ENCODE measurements around the gene SGIP1. TPM values are rescaled to one million over a fixed set of nuclear protein-coding genes. Genes with fewer than 3 reads are reported as not detected.
A peak's percentile ranks its signal among the peaks of the same experiment; 100 is the strongest.

Gene SGIP1
- total RNA-seq, 4 donors from 2014 or later, result 0.10 to 2.8 (median 0.66) TPM

- TF ChIP-seq CTCF (IDR thresholded peaks at IDR 0.05) (no peak), POLR2A (IDR thresholded peaks at IDR 0.05) (no peak), POLR2AphosphoS5 (IDR thresholded peaks at IDR 0.05) (no peak), EP300 (IDR thresholded peaks at IDR 0.05) (no peak)
- WGBS, result 80% methylated on average over 2 of the region's 2 CpGs
- no peaks in the 10 kb centered on the region for H3K27me3 ChIP-seq
These were observed 227.3 kb downstream of the SGIP1 start for GRCh38 chr1:66761221-66761620.

DNA sequence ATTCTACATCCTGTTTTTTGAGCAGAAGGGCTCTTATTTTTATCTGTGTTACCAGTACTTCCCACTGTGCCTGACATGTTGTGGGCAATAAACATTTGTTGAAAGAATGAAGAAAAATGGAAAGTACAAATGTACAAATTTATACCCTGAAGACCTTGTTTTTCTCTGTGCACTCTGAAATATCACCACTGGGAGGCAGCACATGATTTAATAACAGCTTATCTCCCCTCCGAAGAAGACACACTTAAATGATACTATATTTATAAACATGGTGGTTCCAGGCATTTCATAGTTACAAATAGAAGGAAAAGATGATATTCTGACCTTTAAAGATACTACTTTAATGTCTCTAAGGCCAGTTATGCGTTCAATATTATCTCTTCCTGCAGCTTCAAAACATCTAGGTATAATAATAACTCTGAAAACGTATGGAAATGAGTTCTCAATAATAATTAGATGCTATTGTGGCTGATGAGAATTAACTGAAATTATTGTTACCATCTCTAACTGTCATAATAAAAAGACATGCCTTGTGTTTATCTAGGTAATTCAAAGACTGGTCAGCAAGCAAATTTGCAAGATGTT lies 231.1 kb downstream of the SGIP1 start:
- no peaks in the 10 kb centered on the region for H3K4me1 ChIP-seq
- H3K9me3 ChIP-seq, result no peaks in the 10 kb centered on the region
- TF ChIP-seq CTCF (IDR thresholded peaks at IDR 0.05) (peak; percentile 51 to 66), POLR2AphosphoS5 (IDR thresholded peaks at IDR 0.05) (no peak)
- H3K27ac ChIP-seq, result no peak overlapping the region
- DNase-seq (ENCODE audit: low spot score in 2 of 2), result no peak
- H3K27me3 ChIP-seq, result no peaks in the 10 kb centered on the region
- no peak overlapping the region for H3K4me3 ChIP-seq
- H3K36me3 ChIP-seq, result no peaks in the 10 kb centered on the region
- WGBS, result 16% methylated on average over 3 of the region's 3 CpGs

More at GRCh38 chr1:66761221-66761620, 227.3 kb downstream of the SGIP1 start:
- H3K27ac ChIP-seq, result no peak overlapping the region
- no peaks in the 10 kb centered on the region for H3K4me1 ChIP-seq
- no peak for DNase-seq (ENCODE audit: low spot score in 2 of 2)
- no peaks in the 10 kb centered on the region for H3K36me3 ChIP-seq
- no peak overlapping the region for H3K4me3 ChIP-seq
- no peaks in the 10 kb centered on the region for H3K9me3 ChIP-seq

GRCh38 chr1:66767626-66768025 lies 233.7 kb downstream of the SGIP1 start:
- H3K4me1 ChIP-seq, result no peaks in the 10 kb centered on the region
- H3K9me3 ChIP-seq, result no peaks in the 10 kb centered on the region
- no peaks in the 10 kb centered on the region for H3K27me3 ChIP-seq
- no peaks in the 10 kb centered on the region for H3K36me3 ChIP-seq
- no peak for DNase-seq (ENCODE audit: low spot score in 2 of 2)
- H3K4me3 ChIP-seq, result no peak overlapping the region
- no peak overlapping the region for H3K27ac ChIP-seq
- TF ChIP-seq POLR2AphosphoS5 (IDR thresholded peaks at IDR 0.05), result no peak
- no peak for TF ChIP-seq CTCF (IDR thresholded peaks at IDR 0.05)
- TF ChIP-seq EP300 (IDR thresholded peaks at IDR 0.05), result no peak

DNA sequence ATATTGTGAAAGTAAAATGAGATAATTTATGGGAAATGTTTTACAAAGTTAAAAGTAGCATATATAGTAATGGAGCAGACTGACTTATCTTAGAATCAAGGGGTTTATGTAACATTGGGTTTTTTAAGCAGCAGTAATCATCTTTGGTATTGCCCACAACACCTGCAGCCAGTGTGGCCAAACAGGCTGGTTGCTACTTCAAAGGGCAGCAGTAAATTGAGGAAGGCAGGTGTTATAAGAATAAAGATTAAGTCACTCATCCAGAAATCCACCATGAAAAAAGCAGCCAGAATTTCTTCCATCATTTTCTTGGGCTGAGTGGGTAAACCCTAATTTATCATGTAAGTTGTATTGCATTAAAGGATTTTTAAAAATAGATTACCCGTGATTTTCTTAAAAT lies 235.0 kb downstream of the SGIP1 start:
- no peak overlapping the region for H3K4me3 ChIP-seq
- WGBS, result 88% methylated on average over 1 of the region's 1 CpG
- H3K27me3 ChIP-seq, result no peaks in the 10 kb centered on the region
- H3K27ac ChIP-seq, result no peak overlapping the region
- H3K36me3 ChIP-seq, result no peaks in the 10 kb centered on the region
- TF ChIP-seq POLR2A (IDR thresholded peaks at IDR 0.05) (no peak), POLR2AphosphoS5 (IDR thresholded peaks at IDR 0.05) (no peak), EP300 (IDR thresholded peaks at IDR 0.05) (no peak), CTCF (IDR thresholded peaks at IDR 0.05) (no peak)
- H3K4me1 ChIP-seq, result no peaks in the 10 kb centered on the region
- DNase-seq (ENCODE audit: low spot score in 2 of 2), result no peak
- H3K9me3 ChIP-seq, result no peaks in the 10 kb centered on the region

GRCh38 chr1:66769512-66770229 lies 235.7 kb downstream of the SGIP1 start:
- no peaks in the 10 kb centered on the region for H3K4me1 ChIP-seq
- TF ChIP-seq POLR2AphosphoS5 (IDR thresholded peaks at IDR 0.05) (no peak), POLR2A (IDR thresholded peaks at IDR 0.05) (no peak), EP300 (IDR thresholded peaks at IDR 0.05) (no peak), CTCF (IDR thresholded peaks at IDR 0.05) (no peak)
- no peaks in the 10 kb centered on the region for H3K27me3 ChIP-seq
- 87% methylated on average over 7 of the region's 7 CpGs for WGBS
- H3K4me3 ChIP-seq, result no peak overlapping the region
- DNase-seq (ENCODE audit: low spot score in 2 of 2), result no peak
- H3K27ac ChIP-seq, result no peak overlapping the region
- H3K36me3 ChIP-seq, result no peaks in the 10 kb centered on the region
- H3K9me3 ChIP-seq, result no peaks in the 10 kb centered on the region
